Measurements from ENCODE around the gene CNIH1.

DNA sequence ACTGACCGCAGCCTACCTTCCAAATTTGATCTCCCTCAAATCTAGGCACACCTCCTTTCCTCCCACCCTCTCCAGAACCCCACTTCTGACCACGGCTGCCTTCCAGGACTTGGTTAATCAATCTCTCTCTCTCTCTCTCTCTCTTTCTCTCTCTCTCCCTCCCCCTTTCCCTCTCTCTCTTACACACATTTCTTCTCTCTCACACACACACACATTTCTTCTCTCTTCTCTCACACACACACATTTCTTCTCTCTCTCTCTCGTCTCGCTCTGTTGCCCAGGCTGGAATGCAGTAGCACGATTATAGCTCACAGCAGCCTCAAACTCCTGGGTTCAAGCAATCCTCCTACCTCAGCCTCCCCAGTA is 48.1 kb upstream of the CNIH1 start:
- TF ChIP-seq CTCF (IDR thresholded peaks at IDR 0.05) (no peak), EZH2 (IDR thresholded peaks at IDR 0.05) (no peak), EZH2phosphoT487 (IDR thresholded peaks at IDR 0.05) (no peak)
